Measurements from ENCODE around the gene RGPD3. TPM values are rescaled to one million over a fixed set of nuclear protein-coding genes. Genes with fewer than 3 reads are reported as not detected.
"Not testable (repeated sequence)": the region's sequence is repeated elsewhere in the genome, so short reads cannot be mapped to it uniquely, and the experiment has no call there.

The RGPD3 gene
- total and polyA plus RNA-seq, 10 of the 15 experiments (the other 5 are each of a cell fraction or from before 2014, with no cell fraction given): 0.03 to 0.44 (median 0.09) TPM

DNA sequence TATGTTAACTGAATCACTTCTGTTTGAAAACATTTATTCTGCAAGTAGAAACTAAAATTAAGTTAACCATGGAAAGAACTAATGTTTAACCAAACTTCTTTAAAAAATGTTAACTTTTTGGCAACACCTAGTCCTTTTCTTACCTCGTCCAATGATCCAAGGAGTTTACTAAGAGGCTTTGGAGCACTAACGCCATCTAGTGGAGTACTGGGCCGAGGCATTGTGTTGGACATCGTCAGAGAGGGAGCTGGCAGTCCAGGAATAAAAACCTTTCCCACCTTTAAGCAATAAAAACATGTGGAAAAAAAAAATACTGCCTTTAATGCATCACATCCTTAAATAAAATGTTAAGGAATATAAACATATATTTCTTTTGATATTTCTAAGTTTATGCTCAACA lies 2.4 kb upstream of the RGPD3 start:
- RAD21 ChIA-PET (ENCODE audit: unreplicated experiment); H3K4me2 ChIP-seq (ENCODE audit: control insufficient read depth, insufficient read depth); CTCF ChIA-PET; FAIRE-seq; H3K36me3 ChIP-seq (ENCODE audit: control insufficient read depth in 2 of 2, insufficient read depth in 2 of 2, low read length in 1 of 2); H3K27ac ChIP-seq (ENCODE audit: control insufficient read depth, insufficient read depth); H2AFZ ChIP-seq (ENCODE audit: control insufficient read depth, low read depth, low read length); H4K20me1 ChIP-seq (ENCODE audit: control insufficient read depth, insufficient read depth); H3K79me2 ChIP-seq (ENCODE audit: control insufficient read depth, insufficient read depth, low read length); SMC1A ChIA-PET (ENCODE audit: uncharacterized antibody, unreplicated experiment); BruUV-seq (replicated peaks); H3K9me3 ChIP-seq (replicated peaks; ENCODE audit: control insufficient read depth, insufficient read depth, low read length); H3K27me3 ChIP-seq (replicated peaks in 1 of 2; ENCODE audit: control insufficient read depth in 2 of 2, insufficient read depth in 2 of 2, low read length in 1 of 2); POLR2A ChIA-PET; DNase-seq (ENCODE audit: low read depth, low spot score); H3K4me1 ChIP-seq (ENCODE audit: control insufficient read depth, insufficient read depth, low read length); H3K4me3 ChIP-seq; H3K9ac ChIP-seq (ENCODE audit: control insufficient read depth, insufficient read depth, low read length): not testable (repeated sequence)
- 0% methylated on average over 4 of the region's 4 CpGs for WGBS (ENCODE audit: insufficient coverage, insufficient replicate concordance, low lambda C conversion rate, missing lambda C conversion rate)
- intact Hi-C loops (cut with micrococcal nuclease; ENCODE audit: unreplicated experiment): loop anchor here (10.0 kb wide), 2 partner anchors 74 to 366 kb away; no protein-coding TSS in a partner anchor
- in situ Hi-C loops (cut with MboI): loop anchor here (10.0 kb wide), 1 partner anchor 366 kb away; no protein-coding TSS in a partner anchor
- ATAC-seq: peak; percentile 83
- peak; percentile 23; the same call in 1 of the 2 replicates for TF ChIP-seq RAD21 (IDR thresholded peaks at IDR 0.05; ENCODE audit: insufficient read depth, low read depth, low read length)
- TF ChIP-seq, protein P1, sequence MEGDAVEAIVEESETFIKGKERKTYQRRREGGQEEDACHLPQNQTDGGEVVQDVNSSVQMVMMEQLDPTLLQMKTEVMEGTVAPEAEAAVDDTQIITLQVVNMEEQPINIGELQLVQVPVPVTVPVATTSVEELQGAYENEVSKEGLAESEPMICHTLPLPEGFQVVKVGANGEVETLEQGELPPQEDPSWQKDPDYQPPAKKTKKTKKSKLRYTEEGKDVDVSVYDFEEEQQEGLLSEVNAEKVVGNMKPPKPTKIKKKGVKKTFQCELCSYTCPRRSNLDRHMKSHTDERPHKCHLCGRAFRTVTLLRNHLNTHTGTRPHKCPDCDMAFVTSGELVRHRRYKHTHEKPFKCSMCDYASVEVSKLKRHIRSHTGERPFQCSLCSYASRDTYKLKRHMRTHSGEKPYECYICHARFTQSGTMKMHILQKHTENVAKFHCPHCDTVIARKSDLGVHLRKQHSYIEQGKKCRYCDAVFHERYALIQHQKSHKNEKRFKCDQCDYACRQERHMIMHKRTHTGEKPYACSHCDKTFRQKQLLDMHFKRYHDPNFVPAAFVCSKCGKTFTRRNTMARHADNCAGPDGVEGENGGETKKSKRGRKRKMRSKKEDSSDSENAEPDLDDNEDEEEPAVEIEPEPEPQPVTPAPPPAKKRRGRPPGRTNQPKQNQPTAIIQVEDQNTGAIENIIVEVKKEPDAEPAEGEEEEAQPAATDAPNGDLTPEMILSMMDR (IDR thresholded peaks at IDR 0.05 in 2 of 3, conservative IDR thresholded peaks at IDR 0.05 in 1 of 3; ENCODE audit: control insufficient read depth in 2 of 3, extremely low read depth in 1 of 3, insufficient read depth in 1 of 3, low read depth in 3 of 3, low read length in 3 of 3): peak in 1 of 3 experiments; percentile 18; a peak in 1 of 6 replicates

DNA sequence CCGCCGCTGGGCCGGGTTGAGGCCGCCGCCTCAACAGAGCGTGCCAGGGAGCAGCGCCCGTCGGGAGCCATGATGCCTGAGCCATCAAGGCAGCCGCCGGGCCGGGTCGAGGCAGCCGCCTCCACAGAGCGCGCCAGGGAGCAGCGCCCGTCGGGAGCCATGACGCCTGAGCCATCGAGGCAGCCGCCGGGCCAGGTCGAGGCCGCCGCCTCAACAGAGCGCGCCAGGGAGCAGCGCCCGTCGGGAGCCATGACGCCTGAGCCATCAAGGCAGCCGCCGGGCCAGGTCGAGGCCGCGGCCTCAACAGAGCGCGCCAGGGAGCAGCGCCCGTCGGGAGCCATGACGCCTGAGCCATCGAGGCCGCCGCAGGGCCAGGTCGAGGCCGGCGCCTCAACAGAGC lies 697 bp downstream of the RGPD3 start:
- RAD21 ChIA-PET (ENCODE audit: unreplicated experiment); H3K36me3 ChIP-seq (ENCODE audit: control insufficient read depth in 2 of 2, insufficient read depth in 2 of 2, low read length in 1 of 2); ATAC-seq; H4K20me1 ChIP-seq (ENCODE audit: control insufficient read depth, insufficient read depth); CTCF ChIA-PET; intact Hi-C loops (cut with micrococcal nuclease; ENCODE audit: unreplicated experiment); H3K79me2 ChIP-seq (ENCODE audit: control insufficient read depth, insufficient read depth, low read length); H3K4me1 ChIP-seq (ENCODE audit: control insufficient read depth, insufficient read depth, low read length); H3K27me3 ChIP-seq (replicated peaks in 1 of 2; ENCODE audit: control insufficient read depth in 2 of 2, insufficient read depth in 2 of 2, low read length in 1 of 2); in situ Hi-C loops (cut with MboI); H3K27ac ChIP-seq (ENCODE audit: control insufficient read depth, insufficient read depth); H2AFZ ChIP-seq (ENCODE audit: control insufficient read depth, low read depth, low read length); H3K9me3 ChIP-seq (replicated peaks; ENCODE audit: control insufficient read depth, insufficient read depth, low read length); DNase-seq (ENCODE audit: low read depth, low spot score); SMC1A ChIA-PET (ENCODE audit: uncharacterized antibody, unreplicated experiment); H3K4me3 ChIP-seq; H3K4me2 ChIP-seq (ENCODE audit: control insufficient read depth, insufficient read depth); BruUV-seq (replicated peaks); FAIRE-seq; POLR2A ChIA-PET; H3K9ac ChIP-seq (ENCODE audit: control insufficient read depth, insufficient read depth, low read length): not testable (repeated sequence)
- 92% methylated on average over 36 of the region's 49 CpGs for WGBS (ENCODE audit: insufficient coverage, insufficient replicate concordance, low lambda C conversion rate, missing lambda C conversion rate)

DNA sequence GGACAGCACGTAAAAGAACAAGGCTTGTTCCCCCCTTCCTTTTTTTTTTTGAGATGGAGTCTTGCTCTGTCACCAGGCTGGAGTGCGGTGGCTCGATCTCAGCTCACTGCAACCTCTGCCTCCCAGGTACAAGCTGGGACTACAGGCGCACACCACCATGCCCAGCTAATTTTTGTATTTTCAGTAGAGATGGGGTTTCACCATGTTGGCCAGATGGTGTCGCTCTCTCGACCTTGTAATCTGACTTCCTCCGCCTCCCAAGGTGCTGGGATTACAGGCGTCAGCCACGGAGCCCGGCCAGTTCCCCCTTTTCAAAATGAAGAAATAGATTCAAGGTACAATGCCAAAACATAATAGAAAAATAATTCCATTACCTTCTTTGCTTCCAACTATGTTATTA lies 6.3 kb downstream of the RGPD3 start:
- H3K27me3 ChIP-seq (replicated peaks in 1 of 2; ENCODE audit: control insufficient read depth in 2 of 2, insufficient read depth in 2 of 2, low read length in 1 of 2); RAD21 ChIA-PET (ENCODE audit: unreplicated experiment); in situ Hi-C loops (cut with MboI); BruUV-seq (replicated peaks); H3K9me3 ChIP-seq (replicated peaks; ENCODE audit: control insufficient read depth, insufficient read depth, low read length); intact Hi-C loops (cut with micrococcal nuclease; ENCODE audit: unreplicated experiment); ATAC-seq; H3K4me1 ChIP-seq (ENCODE audit: control insufficient read depth, insufficient read depth, low read length); H3K9ac ChIP-seq (ENCODE audit: control insufficient read depth, insufficient read depth, low read length); POLR2A ChIA-PET; H3K4me3 ChIP-seq; FAIRE-seq; H2AFZ ChIP-seq (ENCODE audit: control insufficient read depth, low read depth, low read length); H3K4me2 ChIP-seq (ENCODE audit: control insufficient read depth, insufficient read depth); SMC1A ChIA-PET (ENCODE audit: uncharacterized antibody, unreplicated experiment); H3K36me3 ChIP-seq (ENCODE audit: control insufficient read depth in 2 of 2, insufficient read depth in 2 of 2, low read length in 1 of 2); H3K27ac ChIP-seq (ENCODE audit: control insufficient read depth, insufficient read depth); H3K79me2 ChIP-seq (ENCODE audit: control insufficient read depth, insufficient read depth, low read length); H4K20me1 ChIP-seq (ENCODE audit: control insufficient read depth, insufficient read depth); DNase-seq (ENCODE audit: low read depth, low spot score): not testable (repeated sequence)
- CTCF ChIA-PET: interaction anchor here (0.7 kb wide), 1 partner anchor 117 kb away, joined by 3 read pairs; no protein-coding TSS in a partner anchor
- 63% methylated on average over 9 of the region's 10 CpGs for WGBS (ENCODE audit: insufficient coverage, insufficient replicate concordance, low lambda C conversion rate, missing lambda C conversion rate)
